ENCODE data around the gene GJC2.
A peak's percentile ranks its signal among the peaks of the same experiment; 100 is the strongest.

The GJC2 gene

DNA sequence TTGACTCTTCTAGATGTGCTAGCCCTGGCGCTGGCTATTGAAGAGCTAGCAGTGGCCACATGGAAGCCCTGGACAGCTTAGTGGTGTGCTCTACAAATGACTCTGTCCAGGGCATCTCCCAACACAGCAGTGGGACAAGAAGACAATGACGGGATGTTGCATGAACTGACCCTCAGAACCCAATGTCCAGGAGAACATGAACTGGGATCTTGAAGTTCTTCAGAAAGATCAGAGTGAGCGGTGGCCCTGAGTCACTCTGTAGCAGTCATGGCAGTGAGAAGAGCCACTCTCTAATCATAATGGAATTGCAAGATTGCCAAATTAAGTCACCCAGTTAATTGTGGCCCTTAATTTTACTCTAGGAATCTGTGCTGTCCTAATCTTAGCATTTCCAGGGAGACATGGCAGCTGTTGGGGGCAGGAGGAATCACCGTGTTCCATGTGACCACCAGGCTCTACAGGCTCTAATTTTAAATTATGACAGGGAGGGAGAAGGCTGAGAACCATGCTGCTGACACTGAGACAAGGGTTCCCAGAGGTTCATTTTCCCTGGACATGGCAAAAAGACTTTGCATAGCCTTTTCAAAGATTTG is 47.9 kb downstream of the GJC2 start:
- DNase-seq: no peak

DNA sequence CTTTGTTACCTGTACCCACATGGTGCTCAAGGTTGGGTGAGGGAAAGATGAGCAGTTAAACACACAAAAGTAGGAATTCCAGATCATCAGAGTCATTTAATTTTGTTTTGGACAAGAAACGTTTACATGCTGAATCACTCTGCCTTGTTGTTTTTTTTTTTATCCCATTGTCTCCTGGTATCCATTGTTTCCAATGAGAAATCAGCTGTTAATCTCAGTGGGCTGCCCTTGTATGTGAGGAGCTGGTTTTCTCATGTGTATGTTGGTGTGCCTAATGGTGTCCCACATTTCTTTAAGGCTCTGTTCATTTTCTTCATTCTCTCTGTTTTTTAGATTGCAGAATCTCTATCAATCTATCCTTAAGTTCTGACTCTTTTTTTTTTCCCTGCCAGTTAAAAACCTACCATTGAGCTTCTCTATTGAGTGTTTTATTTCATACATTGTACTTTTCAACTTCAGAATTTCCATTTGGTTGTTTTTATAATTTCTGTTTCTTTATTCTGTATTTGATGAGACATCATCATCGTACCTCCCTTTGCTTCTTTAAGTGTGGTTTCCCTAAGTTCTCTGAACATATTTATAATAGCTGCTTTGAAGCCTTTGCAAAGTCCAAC is 49.4 kb downstream of the GJC2 start:
- peak; percentile 41 for DNase-seq

DNA sequence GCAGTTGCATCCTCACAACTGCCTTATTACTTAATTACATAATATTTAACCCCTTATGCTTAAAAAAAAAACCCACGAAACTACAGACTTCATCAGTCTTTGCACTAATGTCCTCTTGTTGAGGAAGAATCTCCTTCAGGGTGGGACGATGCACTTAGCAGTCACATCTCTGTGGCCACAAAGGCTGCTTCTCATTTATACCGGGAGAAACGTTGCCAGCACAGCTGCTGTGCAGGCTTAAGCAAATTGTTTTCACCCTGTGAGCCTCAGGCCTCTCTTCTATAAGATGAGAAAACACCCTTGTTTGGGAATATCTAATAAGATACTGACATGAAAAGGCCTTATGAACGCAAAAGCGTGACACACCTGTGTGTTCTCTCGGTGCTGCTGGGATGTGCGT is 55.2 kb downstream of the GJC2 start:
- no peak for DNase-seq

DNA sequence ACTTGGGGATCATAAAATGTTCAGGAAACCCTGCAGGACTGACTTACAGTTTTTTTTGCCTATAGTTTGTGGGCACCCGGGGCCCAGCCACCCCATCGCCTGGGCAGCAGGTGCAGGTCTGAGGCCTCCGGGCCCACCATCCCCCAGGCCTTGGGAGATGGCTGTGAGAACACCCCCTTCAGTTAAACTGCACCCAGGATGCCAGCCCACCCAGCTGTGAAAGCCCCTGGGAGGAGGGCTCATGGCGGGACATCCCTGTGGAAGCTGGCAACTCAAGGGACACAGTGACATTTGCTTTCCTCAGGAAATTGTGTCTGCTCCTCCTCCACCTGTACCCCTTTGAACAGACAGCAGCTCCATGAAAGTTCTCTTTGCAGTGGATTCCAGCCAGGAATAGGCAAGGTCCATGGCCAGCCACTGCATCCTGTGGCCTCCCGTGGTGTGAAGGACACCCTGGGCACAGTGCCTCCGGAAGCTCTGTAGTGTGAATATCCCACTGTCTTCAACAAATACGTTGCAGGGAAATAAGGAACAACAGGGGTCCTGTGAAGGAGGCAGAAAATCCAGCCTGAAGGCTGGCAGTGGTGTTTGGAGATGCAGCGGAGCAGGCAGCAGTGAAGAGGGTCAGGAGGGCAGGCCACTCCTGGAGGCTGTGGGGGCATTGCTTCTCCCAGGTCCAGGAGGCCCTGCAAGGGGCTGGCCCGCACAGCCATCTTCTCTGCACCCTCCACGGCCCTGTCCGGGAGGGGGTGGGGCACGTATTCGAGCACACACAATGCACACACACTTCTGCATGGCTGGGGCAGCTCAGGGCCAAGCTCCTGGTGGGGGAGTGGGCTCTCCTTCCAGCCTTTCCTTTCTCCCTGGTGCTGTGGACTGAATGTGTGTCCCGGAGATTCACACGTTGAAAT is 56.1 kb downstream of the GJC2 start:
- DNase-seq: peak; percentile 31

DNA sequence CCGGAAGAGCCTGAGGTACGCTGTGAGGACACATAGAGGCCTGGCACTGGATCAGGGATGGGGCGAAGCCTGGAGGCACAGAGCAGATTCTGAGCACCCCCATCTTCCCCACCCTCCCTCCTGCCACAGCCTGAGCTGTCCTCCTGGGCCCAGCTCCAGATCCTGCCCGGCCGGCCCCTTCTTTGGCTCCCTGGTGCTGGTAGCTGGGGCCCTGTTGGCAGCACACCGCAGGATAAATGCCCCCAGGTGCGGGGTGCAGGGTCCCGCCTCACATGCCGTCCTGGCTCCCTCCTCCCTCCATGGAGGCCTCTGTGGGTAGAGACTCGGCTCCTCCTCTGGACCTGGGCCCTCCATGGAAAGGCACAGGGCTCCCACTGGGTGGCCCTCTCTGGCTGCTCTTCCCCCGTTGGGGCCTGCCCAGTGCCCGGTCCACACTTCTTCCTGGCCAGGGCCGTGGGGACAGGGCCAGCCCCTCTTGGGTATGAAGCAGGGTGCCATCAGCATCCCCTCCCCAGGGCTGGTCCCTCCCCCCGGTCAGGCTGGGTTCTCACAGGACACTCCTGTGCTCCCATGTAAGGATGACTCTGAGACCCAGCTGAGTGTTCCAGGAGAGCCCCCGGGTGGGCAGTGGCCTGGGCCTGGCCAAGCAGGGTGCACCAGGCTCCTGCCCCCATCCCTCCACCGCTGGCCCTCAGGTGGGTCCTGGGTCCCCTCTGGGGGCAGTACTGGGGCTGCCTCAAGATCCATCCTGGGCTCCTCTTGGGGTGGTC is 57.0 kb downstream of the GJC2 start:
- no peak for DNase-seq

DNA sequence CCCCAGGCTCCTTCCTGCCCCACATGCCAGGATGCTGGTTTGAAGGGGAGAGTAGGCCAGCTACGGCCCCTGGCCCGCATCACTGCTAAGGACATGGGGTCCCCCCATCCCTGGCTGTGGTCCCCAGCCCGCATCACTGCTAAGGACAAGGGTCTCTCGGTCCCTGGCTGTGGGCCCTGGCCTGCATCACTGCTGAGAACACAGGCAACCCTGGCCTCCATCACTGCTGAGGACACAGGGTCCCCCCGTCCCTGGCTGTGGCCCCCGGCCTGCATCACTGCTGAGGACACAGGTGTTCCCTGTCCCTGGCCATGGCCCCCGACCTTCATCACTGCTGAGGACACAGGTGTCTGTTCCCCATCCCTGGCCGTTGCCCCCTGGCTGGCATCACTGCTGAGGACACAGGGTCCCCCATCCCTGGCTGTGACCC is 57.7 kb downstream of the GJC2 start:
- DNase-seq: no peak

DNA sequence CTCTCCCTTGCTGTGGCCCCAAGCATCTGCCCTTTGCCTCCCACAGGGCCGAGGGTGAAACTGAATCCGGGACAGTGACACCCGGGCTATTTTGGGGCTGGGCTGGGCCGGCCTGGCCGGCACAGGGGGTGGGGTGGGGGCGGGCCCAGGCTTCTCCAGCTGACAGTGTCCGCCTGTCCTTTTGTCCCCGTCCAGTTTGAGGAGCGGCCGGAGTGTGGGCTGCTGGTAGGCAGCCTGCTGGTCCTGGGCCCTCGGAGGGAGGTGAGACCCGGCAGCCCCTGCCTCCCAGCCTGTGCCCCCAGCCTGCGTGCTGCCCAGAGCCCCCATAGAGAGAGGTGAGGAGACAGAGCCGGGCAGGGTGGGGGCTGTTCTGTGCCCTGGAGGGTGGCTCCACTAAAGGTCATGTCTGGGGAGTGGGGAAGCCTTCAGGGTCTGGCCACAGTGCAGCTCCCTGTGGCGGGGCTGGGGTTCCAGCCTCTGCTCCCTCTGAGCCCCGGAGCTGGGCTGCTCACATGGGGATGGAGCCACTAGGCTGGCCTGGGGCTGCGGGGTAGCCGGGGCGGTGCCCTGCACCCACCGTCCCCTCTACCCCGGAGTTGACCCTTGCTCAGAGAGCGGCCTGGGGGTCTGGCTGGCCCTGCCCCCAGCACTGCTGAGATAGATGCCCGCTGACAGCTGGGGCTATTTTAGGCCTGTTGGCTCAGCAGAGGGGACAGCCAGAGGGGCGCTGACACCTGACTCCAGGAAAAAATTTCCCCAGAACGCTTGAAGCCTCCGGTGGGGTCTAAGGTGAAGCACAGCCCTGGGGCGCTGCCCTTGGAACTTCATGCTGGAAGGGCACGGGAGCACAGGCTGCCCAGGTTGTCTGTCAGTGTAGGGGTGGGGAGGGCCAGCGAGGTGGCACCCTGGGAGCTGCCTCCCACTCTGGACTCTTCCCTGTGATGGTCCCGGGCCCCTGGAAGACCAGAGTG is 58.4 kb downstream of the GJC2 start, which contains the start of gene OBSCN:
OBSCN (plus strand) TSS at position 194 of the 971 bp plus-strand sequence. CDS start 3,740 bp downstream, outside the sequence.
- no peak for DNase-seq

DNA sequence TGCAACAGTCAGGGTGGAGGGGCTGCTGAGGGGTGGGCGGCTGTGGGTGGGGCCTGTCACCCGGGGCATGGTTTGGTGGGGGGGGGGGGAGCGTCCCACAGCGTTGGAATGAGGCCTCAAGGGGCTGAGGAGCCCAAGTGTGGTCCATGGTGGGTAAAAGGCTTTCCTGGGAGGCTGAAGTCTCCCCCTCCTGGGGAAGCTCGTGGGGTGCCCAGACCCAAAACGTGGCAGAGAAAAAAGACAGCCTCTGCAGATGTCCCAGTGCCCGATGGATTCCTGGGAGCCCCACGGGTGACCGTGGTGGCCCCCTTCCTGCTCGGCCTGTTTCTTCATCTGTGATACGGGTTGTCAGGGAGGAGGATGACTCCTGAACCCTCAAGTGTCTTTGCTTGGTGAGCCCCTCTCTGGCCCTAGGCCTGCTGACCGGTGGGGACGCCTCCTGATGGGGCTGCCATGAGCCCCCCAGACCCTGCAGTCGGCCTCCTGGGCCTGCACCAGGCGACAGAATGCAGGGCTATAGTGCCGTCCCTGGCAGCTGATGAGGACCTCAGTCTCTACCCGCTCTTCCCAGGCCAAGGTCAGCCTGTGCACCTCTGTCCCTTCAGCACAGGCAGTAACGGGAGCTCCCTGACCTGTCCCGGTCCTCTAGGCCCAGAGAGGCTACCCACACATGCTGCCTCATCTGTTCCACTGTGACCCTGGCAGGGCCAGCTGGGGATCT is 59.3 kb downstream of the GJC2 start:
- no peak for DNase-seq
